Uterus (tissue), 2 donors: ENCODE measurements around the gene BCAN.

Experiments
- CTCF ChIP-seq, 4 experiments: fragments of 200-600 bp in 2 of 4; fragments of 450-650 bp in 2 of 4; sonication (generic) in 2 of 4; IDR thresholded peaks; one replicate each; pipeline ENCODE4 v1.5.1; 2016 to 2019; ENCODE audit warnings: antibody characterized with exemption in 4 of 4, mild to moderate bottlenecking in 2 of 4, moderate library complexity in 1 of 4
- POLR2A ChIP-seq, 2 donors: fragments of 450-650 bp; IDR thresholded peaks; one replicate each; pipeline ENCODE4 v1.6.1; 2016; ENCODE audit warnings: antibody characterized with exemption in 2 of 2, mild to moderate bottlenecking in 1 of 2, moderate library complexity in 1 of 2

- no peak for TF ChIP-seq CTCF (IDR thresholded peaks at IDR 0.05)
- TF ChIP-seq POLR2A (IDR thresholded peaks at IDR 0.05), result no peak
These were observed 32.9 kb upstream of the BCAN start for GRCh38 chr1:156608981-156609380.
